GM18502 (cell line): ENCODE data around the gene RERE.
"Not testable (repeated sequence)": the region's sequence is repeated elsewhere in the genome, so short reads cannot be mapped to it uniquely, and the experiment has no call there.

Source experiments
- ATAC-seq: cut with Tn5 transposase; IDR thresholded peaks from one replicate; pipeline ENCODE4 v1.9.1; 2021; ENCODE audit warnings: mild to moderate bottlenecking; ENCODE audit not compliant: unreplicated experiment, poor library complexity

RERE gene

GRCh38 chr1:8448505-8448904 lies 368.9 kb downstream of the RERE start:
- ATAC-seq: not testable (repeated sequence)

GRCh38 chr1:8447616-8448150 lies 369.8 kb downstream of the RERE start:
- no peak for ATAC-seq

GRCh38 chr1:8446119-8446518 lies 371.3 kb downstream of the RERE start:
- ATAC-seq: not testable (repeated sequence)

- ATAC-seq: no peak
These were observed 373.8 kb downstream of the RERE start for GRCh38 chr1:8443558-8444194.

- no peak for ATAC-seq
These were observed 376.0 kb downstream of the RERE start for GRCh38 chr1:8441426-8441825.

- no peak for ATAC-seq
These were observed 378.3 kb downstream of the RERE start for GRCh38 chr1:8439015-8439702.

GRCh38 chr1:8438489-8438888 lies 379.0 kb downstream of the RERE start:
- no peak for ATAC-seq

GRCh38 chr1:8437347-8437746 lies 380.1 kb downstream of the RERE start:
- ATAC-seq: no peak

- no peak for ATAC-seq
These were observed 381.8 kb downstream of the RERE start for GRCh38 chr1:8435569-8436071.

GRCh38 chr1:8434101-8434500 lies 383.3 kb downstream of the RERE start:
- ATAC-seq: no peak

- ATAC-seq: no peak
These were observed 385.7 kb downstream of the RERE start for GRCh38 chr1:8431784-8432183.

- ATAC-seq: no peak
These were observed 386.4 kb downstream of the RERE start for GRCh38 chr1:8431019-8431418.

- ATAC-seq: no peak
These were observed 387.0 kb downstream of the RERE start for GRCh38 chr1:8430476-8430875.

- no peak for ATAC-seq
These were observed 387.8 kb downstream of the RERE start for GRCh38 chr1:8429549-8430110.

GRCh38 chr1:8428441-8428840 lies 389.0 kb downstream of the RERE start:
- ATAC-seq: no peak

GRCh38 chr1:8427986-8428385 lies 389.5 kb downstream of the RERE start:
- no peak for ATAC-seq

- ATAC-seq: peak; percentile 59
These were observed 389.9 kb downstream of the RERE start for GRCh38 chr1:8427493-8427892.

GRCh38 chr1:8426996-8427395 lies 390.4 kb downstream of the RERE start:
- ATAC-seq: peak; percentile 11

- ATAC-seq: no peak
These were observed 391.7 kb downstream of the RERE start for GRCh38 chr1:8425781-8426161.

- no peak for ATAC-seq
These were observed 392.2 kb downstream of the RERE start for GRCh38 chr1:8425150-8425780.

GRCh38 chr1:8424539-8425116 lies 392.8 kb downstream of the RERE start:
- peak; percentile 30 for ATAC-seq
